Spleen (tissue), 11 donors: ENCODE results near the gene AK8. TPM values are rescaled to one million over a fixed set of nuclear protein-coding genes. Genes with fewer than 3 reads are reported as not detected.

Experiments used
- DNase-seq: peaks from one replicate; pipeline ENCODE4 v3.0.0-alpha.2; 2020
- H3K27ac ChIP-seq, 8 donors: fragments of 200-600 bp; sonication (generic) in 7 of 8; 1 replicate in 4 of 8; 2 replicates in 4 of 8; pipeline versions ENCODE4 v1.5.0 to v1.8.0; 2016 to 2021; ENCODE audit warnings: inconsistent platforms in 4 of 8, mild to moderate bottlenecking in 4 of 8, moderate library complexity in 1 of 8
- H3K27me3 ChIP-seq, 7 donors: fragments of 200-600 bp; sonication (generic) in 6 of 7; replicated peaks in 1 of 7; 1 replicate in 4 of 7; 2 replicates in 3 of 7; pipeline versions ENCODE4 v1.5.0 to v1.8.0; 2016 to 2021; ENCODE audit warnings: inconsistent platforms in 3 of 7, mild to moderate bottlenecking in 1 of 7
- H3K36me3 ChIP-seq, 6 donors: fragments of 200-600 bp; sonication (generic) in 5 of 6; 1 replicate in 4 of 6; 2 replicates in 2 of 6; pipeline versions ENCODE4 v1.5.0 to v1.8.0; 2016 to 2021; ENCODE audit warnings: inconsistent platforms in 2 of 6
- H3K4me1 ChIP-seq, 6 donors: fragments of 200-600 bp; sonication (generic) in 5 of 6; 1 replicate in 3 of 6; 2 replicates in 3 of 6; pipeline versions ENCODE4 v1.5.0 to v1.8.0; 2016 to 2021; ENCODE audit warnings: inconsistent platforms in 3 of 6
- H3K4me3 ChIP-seq, 8 donors: fragments of 200-600 bp; sonication (generic) in 7 of 8; 1 replicate in 4 of 8; 2 replicates in 4 of 8; pipeline versions ENCODE4 v1.5.0 to v1.8.0; 2016 to 2021; ENCODE audit warnings: inconsistent platforms in 4 of 8, mild to moderate bottlenecking in 4 of 8, moderate library complexity in 2 of 8
- H3K9me3 ChIP-seq, 8 donors: fragments of 200-600 bp; sonication (generic) in 7 of 8; 1 replicate in 4 of 8; 2 replicates in 4 of 8; pipeline versions ENCODE4 v1.5.0 to v1.8.0; 2016 to 2021; ENCODE audit warnings: inconsistent platforms in 4 of 8
- POLR2A ChIP-seq, 3 donors: fragments of 450-650 bp; IDR thresholded peaks; one replicate each; pipeline ENCODE4 v1.5.1; 2017; ENCODE audit warnings: antibody characterized with exemption in 3 of 3, mild to moderate bottlenecking in 1 of 3
- POLR2AphosphoS5 ChIP-seq, 3 donors: sonication (generic); formaldehyde crosslinking; IDR thresholded peaks; one replicate each; pipeline ENCODE4 v1.5.1; 2017; ENCODE audit warnings: antibody characterized with exemption in 3 of 3
- WGBS, 5 donors: extraction: QIAGEN DNeasy Blood & Tissue Kit in 3 of 5; methylation state at CpG; one replicate each; pipeline versions ENCODE4 v1.1.5 to v1.1.7; 2013 to 2018; 5-methylcytosine and 5-hydroxymethylcytosine counted together
- intact Hi-C: fragments of 100-400 bp; cut with DNase I; formaldehyde crosslinking; loops from one replicate; pipeline ENCODE4 v1.15.0; 2023; ENCODE audit warnings: low total_unique reads
- polyA plus RNA-seq, 3 donors: library from polyadenylated mRNA; stranded (reverse); fragments of 200-250 nt; gene quantifications; one replicate each; pipeline ENCODE4 v1.2.1, GENCODE V29; 2013
- total RNA-seq, 7 donors: library from RNA; depleted of rRNA in 3 of 7; stranded (reverse); fragments of >200 nt in 3 of 7; fragmentation: NEBNext Ultra II Directional in 4 of 7; extraction: Animal tissue kit (Norgen Biotek cat#: 25700) in 4 of 7; gene quantifications; one replicate each; pipeline versions ENCODE4 v1.1.0 to v1.2.1, GENCODE V29; 2016 to 2021
- TF ChIP-seq, protein P1 (sequence below), 11 experiments: fragments of 200-600 bp in 7 of 11; fragments of 450-650 bp in 4 of 11; sonication (generic) in 4 of 11; IDR thresholded peaks in 8 of 11; conservative IDR thresholded peaks in 3 of 11; 1 replicate in 7 of 11; 2 replicates in 4 of 11; pipeline versions ENCODE4 v1.4.0 to v1.8.0; 2016 to 2021; ENCODE audit warnings: antibody characterized with exemption in 11 of 11, inconsistent platforms in 4 of 11, mild to moderate bottlenecking in 1 of 11
- donor health status: healthy with polysubstance abuse.
- donor health status: DM: no; HTN: no; CAD: no; lungs with moderate emphysema.
- donor health status: DM: no; HTN: no; CAD: no.
- donor health status: Bipolar disorder and iron deficiency.
- donor health status: healthy.
- donor health status: DM: no; HTN: no; CAD: no.
- donor health status: DM: yes; HTN: yes; CAD: no.

The AK8 gene
- total and polyA plus RNA-seq, 10 donors: 0.22 to 1.8 (median 0.93) TPM

DNA sequence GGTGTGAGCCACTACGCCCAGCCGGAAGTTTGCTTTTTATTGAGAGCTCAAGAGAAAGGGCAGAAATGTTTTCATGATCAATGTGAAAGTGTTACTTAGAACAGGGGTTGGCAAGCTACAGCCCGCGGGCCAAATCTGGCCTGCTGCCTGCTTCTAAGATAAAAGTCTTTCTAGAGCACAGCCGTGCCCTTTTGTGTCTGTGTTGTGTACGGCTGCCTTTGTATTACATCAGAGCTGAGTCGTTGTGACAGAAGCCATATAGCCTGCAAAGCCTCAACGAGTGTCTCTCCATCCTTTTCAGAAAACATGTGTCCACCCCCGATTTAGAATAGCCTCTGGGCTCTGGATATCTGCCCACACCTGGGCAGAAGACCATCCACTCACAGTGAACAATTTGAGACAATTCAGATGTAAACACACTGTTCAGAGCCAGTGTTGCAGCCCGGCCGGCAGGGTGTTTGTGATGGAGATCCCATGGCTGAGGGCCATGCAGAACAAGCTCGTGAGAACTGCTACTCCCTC, 28.8 kb downstream of the AK8 start:
- TF ChIP-seq POLR2A (IDR thresholded peaks at IDR 0.05): no peak
- no peak for TF ChIP-seq POLR2AphosphoS5 (IDR thresholded peaks at IDR 0.05)
- TF ChIP-seq, protein P1, sequence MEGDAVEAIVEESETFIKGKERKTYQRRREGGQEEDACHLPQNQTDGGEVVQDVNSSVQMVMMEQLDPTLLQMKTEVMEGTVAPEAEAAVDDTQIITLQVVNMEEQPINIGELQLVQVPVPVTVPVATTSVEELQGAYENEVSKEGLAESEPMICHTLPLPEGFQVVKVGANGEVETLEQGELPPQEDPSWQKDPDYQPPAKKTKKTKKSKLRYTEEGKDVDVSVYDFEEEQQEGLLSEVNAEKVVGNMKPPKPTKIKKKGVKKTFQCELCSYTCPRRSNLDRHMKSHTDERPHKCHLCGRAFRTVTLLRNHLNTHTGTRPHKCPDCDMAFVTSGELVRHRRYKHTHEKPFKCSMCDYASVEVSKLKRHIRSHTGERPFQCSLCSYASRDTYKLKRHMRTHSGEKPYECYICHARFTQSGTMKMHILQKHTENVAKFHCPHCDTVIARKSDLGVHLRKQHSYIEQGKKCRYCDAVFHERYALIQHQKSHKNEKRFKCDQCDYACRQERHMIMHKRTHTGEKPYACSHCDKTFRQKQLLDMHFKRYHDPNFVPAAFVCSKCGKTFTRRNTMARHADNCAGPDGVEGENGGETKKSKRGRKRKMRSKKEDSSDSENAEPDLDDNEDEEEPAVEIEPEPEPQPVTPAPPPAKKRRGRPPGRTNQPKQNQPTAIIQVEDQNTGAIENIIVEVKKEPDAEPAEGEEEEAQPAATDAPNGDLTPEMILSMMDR (IDR thresholded peaks at IDR 0.05 in 8 of 11, conservative IDR thresholded peaks at IDR 0.05 in 3 of 11): no peak
- H3K4me1 ChIP-seq: no peaks in the 10 kb centered on the region
- H3K27ac ChIP-seq: no peak overlapping the region
- intact Hi-C loops: no loop called here
- no peaks in the 10 kb centered on the region for H3K9me3 ChIP-seq
- no peak for DNase-seq
- WGBS, 5 donors: 75 to 82% (median 79%) methylated on average over 11 to 12 of the region's 12 CpGs
- H3K27me3 ChIP-seq: no peaks in the 10 kb centered on the region
- no peaks in the 10 kb centered on the region for H3K36me3 ChIP-seq
- H3K4me3 ChIP-seq: no peak overlapping the region

DNA sequence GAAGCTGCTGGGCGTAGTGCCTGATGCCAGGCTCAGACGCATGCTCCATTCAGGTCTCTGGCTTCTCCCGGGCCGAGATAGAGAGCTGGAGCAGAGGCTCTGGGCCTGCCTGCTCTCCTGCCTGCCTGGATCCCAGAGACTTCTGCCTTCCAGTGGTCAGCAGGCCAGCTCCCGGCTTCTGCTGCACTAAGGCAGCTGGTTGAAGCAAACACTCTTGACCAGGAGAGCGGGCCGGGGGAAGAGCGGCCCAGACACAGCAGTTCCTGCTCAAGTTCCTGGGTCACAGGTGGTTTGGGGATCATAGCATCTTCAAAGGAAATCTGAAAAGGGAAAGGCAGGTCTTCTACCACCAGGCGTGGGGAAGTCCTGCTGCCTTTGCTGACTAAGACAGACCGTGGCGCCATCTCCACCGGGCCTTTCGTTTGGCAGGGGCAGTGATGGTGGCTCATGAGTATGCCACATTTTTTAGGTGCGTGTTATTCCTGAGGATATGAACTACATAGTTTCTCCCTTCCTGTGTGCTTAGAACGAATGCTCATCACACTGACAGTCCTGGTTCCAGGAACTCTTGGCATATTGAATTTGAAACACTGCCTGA, 31.1 kb downstream of the AK8 start:
- Histone ChIP-seq H3K36me3 (no peaks in the 10 kb centered on the region), H3K27me3 (no peaks in the 10 kb centered on the region), H3K27ac (no peak overlapping the region), H3K9me3 (no peaks in the 10 kb centered on the region), H3K4me1 (no peaks in the 10 kb centered on the region), H3K4me3 (no peak overlapping the region)
- WGBS, 5 donors: 86 to 93% (median 88%) methylated on average over 14 to 15 of the region's 15 CpGs
- TF ChIP-seq, protein P1 (IDR thresholded peaks at IDR 0.05 in 8 of 11, conservative IDR thresholded peaks at IDR 0.05 in 3 of 11): no peak
- TF ChIP-seq POLR2A (IDR thresholded peaks at IDR 0.05): no peak
- intact Hi-C loops: no loop called here
- peak; percentile 51 for DNase-seq

DNA sequence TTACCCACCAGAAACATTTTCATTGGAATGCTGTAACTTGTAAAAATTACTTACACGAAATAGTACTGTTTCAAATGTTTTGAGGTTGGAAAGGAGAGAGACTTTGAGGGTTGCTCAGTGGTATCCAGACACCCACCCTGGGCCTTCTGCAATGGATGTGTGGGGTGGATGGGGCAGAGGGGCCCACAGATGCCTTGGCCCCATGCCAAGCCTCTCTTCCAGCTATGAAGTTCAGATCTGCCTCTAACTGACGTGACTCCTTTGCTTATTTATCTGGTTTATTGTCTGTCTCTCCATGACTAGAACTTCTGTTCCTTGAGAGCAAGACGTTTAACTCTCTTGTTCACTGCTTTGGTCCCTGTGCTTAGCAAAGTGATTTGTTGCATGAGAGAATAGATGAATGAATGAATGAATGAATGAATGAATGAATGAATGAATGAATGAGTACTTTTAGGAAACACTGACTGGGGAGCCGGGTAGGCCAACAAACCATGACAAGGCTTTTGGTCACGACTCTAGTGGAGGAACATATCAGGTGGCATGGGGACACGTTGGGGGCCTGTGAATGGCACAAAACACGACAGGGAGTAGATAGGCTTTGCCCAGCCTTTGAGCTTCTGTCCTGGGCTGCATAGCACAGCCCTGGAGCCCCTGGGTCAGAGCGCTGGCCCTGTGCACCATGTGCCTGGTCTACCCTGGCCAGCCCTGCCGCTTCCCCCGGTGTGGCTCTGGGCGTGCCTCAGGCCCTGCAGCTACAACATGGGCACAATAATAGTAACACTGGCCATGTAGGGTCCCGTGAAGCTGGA, 31.8 kb downstream of the AK8 start:
- Histone ChIP-seq H3K4me3 (no peak overlapping the region), H3K9me3 (no peaks in the 10 kb centered on the region), H3K27me3 (no peaks in the 10 kb centered on the region), H3K4me1 (no peaks in the 10 kb centered on the region), H3K27ac (no peak overlapping the region), H3K36me3 (no peaks in the 10 kb centered on the region)
- TF ChIP-seq POLR2AphosphoS5 (IDR thresholded peaks at IDR 0.05) (no peak), POLR2A (IDR thresholded peaks at IDR 0.05) (no peak)
- TF ChIP-seq, protein P1 (IDR thresholded peaks at IDR 0.05 in 8 of 11, conservative IDR thresholded peaks at IDR 0.05 in 3 of 11): no peak
- WGBS, 5 donors: 77 to 90% (median 86%) methylated on average over 7 to 12 of the region's 12 CpGs
- peak; percentile 57 for DNase-seq
- intact Hi-C loops: no loop called here
